ENCODE measurements around the gene YARS1.

YARS1 gene

DNA sequence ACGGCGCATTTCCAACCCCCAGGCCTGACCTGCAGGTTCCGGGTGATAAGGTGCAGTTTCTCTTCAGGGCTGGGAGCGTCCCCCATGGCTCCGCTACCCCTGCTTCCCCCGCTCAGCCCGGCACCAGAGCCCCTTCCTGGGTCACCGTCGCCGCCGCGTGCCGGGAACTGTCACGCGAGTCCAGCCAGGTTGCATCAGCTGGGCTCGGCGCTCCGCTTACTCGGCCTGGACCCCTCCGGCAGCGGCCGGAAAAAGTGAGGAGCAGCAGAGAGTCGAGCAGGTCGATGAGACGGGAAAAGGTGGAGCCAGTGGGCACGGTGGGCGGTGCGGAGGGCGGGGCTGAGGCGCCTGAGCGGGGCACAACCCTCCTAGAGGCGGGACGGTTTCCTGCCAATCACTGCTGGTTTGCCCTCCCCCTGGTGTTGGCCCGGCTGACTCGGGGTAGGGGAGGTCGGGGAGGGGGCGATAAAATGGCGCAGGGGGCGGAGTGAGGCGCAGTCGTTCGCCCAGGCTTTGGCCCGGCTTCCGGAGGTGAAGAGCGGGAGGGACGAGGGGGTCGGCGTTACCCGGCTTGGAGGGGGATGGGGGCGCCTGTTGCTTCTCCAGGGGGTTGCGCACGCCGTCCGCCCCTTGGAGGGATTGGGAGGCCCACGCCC lies at the start of gene YARS1, which contains the start of gene S100PBP:
YARS1 (minus strand) TSS at position 200 of the 656 bp plus-strand sequence; CDS start at position 86, 114 bp downstream.
S100PBP (plus strand) TSS at position 495 of the 656 bp plus-strand sequence. CDS start 8,447 bp downstream, outside the sequence.
- DNase-seq: peak; percentile 97 to 99 (median 98)

DNA sequence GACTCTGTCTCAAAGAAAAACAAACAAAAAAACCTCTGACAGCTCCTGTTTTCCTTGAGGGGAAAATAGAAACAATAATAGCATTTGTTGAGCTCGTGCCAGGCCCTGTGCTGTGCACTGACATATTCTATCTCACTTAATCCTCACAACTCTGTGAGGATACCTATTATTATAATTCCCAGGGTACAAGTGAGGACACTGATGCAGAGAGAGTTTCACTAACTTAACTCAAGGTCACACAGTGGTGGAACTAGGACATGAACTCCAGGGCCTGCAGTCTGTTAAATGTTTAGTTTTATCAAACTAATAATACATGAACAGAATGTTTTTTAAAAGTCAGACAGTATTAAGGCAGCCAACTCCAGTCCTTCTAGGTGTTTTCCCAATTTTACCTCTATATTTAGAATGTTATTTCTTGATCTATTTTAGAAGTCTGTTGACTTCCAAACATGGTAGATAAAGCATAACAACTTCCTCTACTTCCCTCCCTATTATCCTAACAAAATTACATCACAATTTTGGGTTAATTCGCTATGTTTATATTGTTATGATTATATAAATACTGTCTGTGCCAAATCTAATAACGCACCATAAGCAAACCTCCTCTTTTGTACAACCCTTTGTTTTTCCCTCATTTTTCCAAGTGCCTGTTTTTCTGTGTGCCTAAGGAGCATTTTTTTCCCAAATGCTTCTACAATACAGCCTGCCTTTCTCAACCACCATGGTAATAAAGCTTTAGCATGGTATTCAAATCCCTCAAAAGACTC lies 48.7 kb upstream of the YARS1 start:
- DNase-seq: no peak

DNA sequence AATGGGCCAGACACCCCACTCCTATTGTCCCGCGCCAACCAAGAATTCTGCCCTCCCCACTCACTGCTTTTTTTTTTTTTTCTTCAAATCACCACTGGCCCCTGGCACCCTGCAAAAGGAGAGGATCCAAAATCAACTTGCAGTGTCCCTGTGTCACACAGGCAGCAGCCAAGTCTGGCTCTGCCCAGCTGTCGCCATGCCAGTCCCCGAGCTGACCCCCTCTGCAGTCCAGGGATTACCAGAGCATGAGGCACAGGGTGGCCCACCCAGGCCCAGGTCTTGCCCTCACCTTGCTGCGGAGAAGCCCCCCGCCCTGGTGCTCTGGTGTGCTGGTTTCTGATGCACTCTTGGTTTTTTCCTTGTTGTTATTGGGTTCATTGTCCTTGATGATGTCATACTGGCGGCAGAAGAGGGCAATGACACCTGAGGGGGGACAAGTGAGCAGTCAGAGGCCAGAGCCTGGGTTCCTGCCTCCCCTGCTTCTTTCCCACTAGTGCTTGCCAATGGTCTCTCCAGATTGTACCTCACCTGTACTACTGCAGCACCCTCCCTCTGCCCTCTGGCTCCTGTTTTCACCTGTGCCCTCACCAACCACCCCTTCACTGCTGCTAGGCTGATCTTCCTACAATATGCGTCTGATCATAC lies 47.3 kb upstream of the YARS1 start:
- no peak for DNase-seq

DNA sequence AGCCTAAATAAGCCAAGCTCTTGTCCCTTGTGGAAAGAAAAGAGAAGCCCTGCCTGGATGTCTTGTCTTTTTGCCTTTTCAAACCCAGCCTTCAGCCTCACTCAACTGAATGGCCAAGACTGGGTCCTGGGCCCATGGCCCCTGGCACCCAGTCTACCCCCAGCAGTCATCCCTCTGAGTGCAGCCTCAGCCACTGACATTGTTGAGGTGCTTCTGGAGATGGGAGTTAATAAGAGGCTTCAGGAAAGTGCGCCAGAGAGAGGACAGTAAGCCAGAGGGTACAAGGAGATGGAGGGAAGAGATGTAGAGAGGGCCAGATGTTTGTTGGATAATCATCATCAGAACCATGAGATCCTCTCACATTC lies 46.7 kb upstream of the YARS1 start:
- DNase-seq: no peak

GRCh38 chr1:32863218-32863880 lies 46.2 kb upstream of the YARS1 start:
- DNase-seq: no peak

- no peak for DNase-seq
Measured at GRCh38 chr1:32861904-32862695, 44.9 kb upstream of the YARS1 start.

DNA sequence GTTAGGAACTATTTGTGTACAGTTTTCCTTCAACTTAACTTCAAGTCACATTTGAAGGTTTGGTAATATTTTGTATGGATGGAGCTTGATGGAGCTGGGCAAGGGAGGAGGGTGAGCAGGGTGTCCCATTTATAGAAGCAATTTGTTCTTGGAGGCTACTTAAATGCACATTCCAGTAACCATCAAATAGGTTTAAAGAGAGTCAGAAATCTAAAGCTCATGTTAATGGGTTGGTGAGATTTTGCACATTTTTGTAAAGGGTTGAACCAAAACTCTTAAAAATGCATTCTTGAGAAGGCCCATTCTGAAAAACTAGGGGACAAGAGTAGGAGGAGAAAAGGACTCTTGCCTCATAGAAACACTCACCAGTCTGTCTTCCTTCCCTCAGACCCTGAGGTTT lies 43.4 kb upstream of the YARS1 start:
- no peak for DNase-seq

DNA sequence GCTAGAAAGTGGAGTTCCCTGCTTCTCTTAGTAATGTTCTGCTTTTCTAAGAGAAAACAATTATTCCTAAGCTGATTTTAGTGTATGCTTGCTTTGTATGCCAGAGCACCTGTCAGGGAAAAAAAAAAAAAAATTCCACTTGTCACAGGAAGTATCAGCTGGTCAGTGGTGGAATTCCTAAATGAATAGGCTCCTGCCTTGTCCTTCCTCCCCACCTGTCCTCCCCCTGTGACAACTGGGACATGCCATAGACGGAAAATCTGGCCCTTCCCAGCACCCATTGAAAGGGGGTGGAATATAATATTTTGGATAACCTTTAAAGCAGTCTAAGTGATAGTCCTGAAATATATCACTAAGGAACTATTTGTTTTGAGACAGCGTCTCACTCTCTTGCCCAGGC lies 42.8 kb upstream of the YARS1 start:
- no peak for DNase-seq

- no peak for DNase-seq
Measured at GRCh38 chr1:32858791-32859190, 41.6 kb upstream of the YARS1 start.

DNA sequence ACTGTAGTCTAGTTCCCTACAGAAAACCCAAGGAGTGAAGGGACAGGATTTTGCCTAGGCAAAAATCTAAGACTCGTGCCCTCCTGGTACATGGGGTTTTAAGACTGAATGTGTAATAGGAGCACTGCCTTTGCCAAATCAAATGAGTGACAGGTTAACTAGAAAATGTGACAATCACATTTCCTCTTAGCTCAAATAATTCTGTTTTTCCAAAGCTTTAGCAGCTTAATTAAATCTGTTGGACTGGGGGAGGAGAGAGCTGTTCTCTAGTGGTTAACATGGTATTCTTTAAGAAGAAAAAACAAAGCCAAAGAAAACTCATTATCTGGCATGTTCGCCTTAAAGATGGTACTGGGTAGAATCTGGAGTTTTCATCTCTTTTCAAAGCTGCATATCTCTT lies 41.0 kb upstream of the YARS1 start:
- no peak for DNase-seq

GRCh38 chr1:32855861-32856617 lies 38.9 kb upstream of the YARS1 start:
- DNase-seq: no peak

GRCh38 chr1:32848354-32849063 lies 31.4 kb upstream of the YARS1 start:
- no peak for DNase-seq

- DNase-seq: no peak
Measured at GRCh38 chr1:32831878-32832277, 14.7 kb upstream of the YARS1 start.

GRCh38 chr1:32830092-32830852 lies 13.1 kb upstream of the YARS1 start:
- no peak for DNase-seq

DNA sequence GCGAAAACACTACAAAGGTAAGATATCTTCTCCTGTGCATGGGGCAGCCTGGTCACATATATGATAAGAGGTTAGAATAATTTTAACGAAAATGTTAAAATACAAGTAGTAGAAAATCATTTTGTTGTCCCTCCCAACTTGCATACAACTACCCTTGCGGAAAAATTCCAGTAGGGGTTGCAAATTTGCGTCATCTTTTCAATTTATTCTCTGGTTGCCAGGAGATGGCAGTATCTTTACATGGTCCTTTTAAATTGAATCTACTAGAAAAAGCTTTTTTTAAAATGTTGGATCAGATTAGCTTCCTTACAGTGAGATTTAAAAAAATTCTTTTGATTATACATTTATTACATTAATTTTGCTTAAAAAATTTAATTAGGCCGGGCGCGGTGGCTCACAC lies 11.2 kb upstream of the YARS1 start:
- DNase-seq: no peak

GRCh38 chr1:32825181-32825580 lies 8.0 kb upstream of the YARS1 start:
- DNase-seq: no peak

DNA sequence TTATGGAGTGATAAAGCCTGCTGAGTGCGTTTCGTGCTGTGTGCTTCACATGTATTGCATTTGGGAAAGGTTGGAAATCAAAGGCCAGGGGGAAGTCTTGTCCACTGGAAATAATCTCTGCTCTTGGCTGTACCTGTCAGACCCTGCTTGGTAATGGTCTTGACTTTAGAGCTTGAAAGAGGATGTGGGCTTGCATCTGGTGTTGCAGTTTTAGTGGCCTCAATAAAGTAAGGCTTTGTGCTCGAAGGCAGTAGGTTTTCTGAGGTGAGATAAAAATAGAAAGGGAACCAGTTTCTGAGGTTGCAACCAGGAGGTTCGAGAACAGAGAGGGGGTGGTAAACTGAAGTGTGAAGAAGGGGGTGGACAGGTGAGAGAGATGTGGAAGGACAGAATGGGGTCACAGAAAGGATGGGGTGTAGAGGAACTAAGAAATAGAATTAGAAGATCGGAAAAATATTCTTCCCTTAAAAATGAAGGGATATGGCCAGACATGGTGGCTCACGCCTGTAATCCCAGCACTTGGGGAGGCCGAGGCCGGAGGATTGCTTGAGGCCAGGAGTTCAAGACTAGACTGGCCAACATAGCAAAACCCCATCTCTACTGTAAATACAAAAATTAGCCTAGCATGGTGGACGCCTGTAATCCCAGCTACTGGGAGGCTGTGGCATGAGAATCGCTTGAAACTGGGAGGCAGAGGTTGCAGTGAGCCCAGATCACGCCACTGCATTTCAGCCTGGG lies 1.8 kb upstream of the YARS1 start:
- DNase-seq: peak in 1 of 6 experiments; percentile 14

DNA sequence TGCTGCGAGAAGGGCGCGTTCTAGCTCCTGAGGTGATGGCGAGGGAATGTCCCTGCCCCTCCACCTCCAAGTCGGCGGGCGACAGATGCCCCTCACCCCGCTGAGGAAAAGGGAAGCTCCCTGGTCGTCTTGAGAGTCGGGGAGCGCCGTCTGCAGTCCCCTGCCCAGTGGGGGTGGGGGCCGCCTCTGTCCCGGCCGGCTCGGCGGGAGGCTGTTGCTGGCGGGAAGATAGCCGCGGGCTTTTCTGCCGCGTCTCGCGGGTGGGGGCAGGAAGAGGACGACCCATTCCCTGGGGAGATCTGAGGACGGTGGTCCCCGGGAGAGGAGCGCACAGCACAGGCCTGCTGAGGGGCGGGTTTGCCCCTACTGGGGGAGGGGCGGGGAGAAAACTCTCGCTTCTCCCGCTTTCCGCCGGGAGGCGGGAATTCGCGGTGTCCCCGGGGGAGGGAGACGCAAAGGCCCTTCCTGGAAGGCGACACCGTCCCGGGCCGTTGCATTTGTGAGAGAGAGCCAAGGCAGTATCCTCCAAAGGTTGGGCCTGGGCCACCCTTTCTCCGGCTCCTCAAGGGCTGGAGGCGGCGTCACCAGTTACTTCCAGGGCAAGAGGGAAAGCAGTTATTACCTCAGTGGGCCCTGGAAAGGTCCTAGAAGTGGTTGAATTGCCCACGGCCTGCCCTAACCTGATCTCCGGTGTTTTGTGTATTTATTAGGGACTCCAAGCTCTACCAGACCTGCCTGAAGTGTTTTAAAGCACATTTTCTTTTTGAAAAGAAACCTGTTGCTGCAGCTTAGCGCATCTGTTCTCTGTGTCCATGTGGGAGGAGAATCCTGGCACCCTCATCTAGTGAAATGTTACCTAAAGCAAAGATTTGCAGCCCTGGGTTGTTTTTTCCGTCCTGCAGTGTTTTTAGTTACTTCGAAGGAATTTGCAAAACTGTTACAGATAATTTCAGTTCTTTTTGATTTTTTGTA lies 943 bp upstream of the YARS1 start:
- DNase-seq: peak in 4 of 6 experiments; percentile 33 to 58 (median 39)
